ENCODE measurements around the gene POM121L2. TPM values are rescaled to one million over a fixed set of nuclear protein-coding genes. Genes with fewer than 3 reads are reported as not detected.

The POM121L2 gene
- total and polyA plus RNA-seq, 2 of the 13 experiments (the other 11 are each of a cell fraction or from before 2014, with no cell fraction given) = not detected

DNA sequence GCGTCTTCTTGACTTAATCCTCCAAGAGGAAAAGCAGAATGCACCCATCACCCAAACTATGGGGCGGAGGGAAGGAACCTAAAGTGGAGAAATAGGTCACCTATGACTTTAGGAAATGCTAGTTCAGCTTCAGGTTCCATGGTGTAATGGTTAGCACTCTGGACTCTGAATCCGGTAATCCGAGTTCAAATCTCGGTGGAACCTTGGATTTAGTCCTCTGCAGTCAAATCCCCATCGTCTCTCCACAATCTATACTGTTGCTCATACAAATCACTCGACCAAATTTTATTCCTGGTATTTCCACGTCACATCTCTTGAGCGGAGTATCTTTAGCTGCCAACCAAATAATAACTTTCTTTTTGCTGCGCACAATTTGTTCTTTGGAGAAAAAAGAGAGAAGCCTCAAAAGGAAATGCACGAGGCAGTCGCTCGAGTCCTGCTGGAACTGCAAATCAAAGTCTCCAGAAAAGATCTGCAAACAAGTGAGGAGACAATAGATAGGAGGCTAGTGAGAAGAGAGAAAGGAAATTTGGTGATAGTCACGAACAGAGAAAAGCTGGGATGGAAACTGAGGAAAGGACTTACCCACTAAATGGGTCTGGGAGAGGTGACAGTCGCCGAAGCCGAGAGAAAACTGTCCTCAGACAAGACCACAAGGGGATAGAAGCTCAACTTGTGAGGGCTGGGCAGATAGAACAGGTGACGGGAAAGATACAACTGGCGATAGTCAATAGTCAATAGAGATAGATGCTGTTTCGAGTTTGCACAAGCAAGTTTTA, 16.6 kb downstream of the POM121L2 start (continued):
- no peak for TF ChIP-seq ZFP82 (CRISPR knock-in tag; IDR thresholded peaks at IDR 0.05; ENCODE audit: borderline replicate concordance)
- TF ChIP-seq ZNF230 (CRISPR knock-in tag; IDR thresholded peaks at IDR 0.05) = peak; percentile 41; the same call in 1 of the 2 replicates
- TF ChIP-seq SRF (IDR thresholded peaks at IDR 0.05; ENCODE audit: low read depth, low read length) = no peak
- TF ChIP-seq, protein P1, sequence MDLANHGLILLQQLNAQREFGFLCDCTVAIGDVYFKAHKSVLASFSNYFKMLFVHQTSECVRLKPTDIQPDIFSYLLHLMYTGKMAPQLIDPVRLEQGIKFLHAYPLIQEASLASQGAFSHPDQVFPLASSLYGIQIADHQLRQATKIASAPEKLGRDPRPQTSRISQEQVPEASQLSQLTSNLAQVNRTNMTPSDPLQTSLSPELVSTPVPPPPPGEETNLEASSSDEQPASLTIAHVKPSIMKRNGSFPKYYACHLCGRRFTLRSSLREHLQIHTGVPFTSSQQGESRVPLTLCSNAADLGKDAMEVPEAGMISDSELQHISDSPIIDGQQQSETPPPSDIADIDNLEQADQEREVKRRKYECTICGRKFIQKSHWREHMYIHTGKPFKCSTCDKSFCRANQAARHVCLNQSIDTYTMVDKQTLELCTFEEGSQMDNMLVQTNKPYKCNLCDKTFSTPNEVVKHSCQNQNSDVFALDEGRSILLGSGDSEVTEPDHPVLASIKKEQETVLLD (CRISPR knock-in tag; IDR thresholded peaks at IDR 0.05; ENCODE audit: low read depth) = no peak
- 0 out of 2 replicates have a peak, but pooled peaks have one; percentile 44 for TF ChIP-seq ZSCAN9 (CRISPR knock-in tag; IDR thresholded peaks at IDR 0.05; ENCODE audit: borderline replicate concordance)
- TF ChIP-seq, protein P2, sequence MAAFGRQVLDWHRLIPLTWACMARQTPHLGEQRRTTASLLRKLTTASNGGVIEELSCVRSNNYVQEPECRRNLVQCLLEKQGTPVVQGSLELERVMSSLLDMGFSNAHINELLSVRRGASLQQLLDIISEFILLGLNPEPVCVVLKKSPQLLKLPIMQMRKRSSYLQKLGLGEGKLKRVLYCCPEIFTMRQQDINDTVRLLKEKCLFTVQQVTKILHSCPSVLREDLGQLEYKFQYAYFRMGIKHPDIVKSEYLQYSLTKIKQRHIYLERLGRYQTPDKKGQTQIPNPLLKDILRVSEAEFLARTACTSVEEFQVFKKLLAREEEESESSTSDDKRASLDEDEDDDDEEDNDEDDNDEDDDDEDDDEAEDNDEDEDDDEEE (CRISPR knock-in tag; IDR thresholded peaks at IDR 0.05) = no peak
- TF ChIP-seq DMAP1 (CRISPR knock-in tag; IDR thresholded peaks at IDR 0.05) = 0 out of 2 replicates have a peak, but pooled peaks have one; percentile 5
- no peak for TF ChIP-seq TARDBP (CRISPR knock-in tag; IDR thresholded peaks at IDR 0.05)
- no peak for TF ChIP-seq RARA (CRISPR knock-in tag; IDR thresholded peaks at IDR 0.05)
- no peak for TF ChIP-seq BCL6 (CRISPR knock-in tag; IDR thresholded peaks at IDR 0.05)
- TF ChIP-seq SOX6 (IDR thresholded peaks at IDR 0.05) = no peak
- TF ChIP-seq SOX6 (CRISPR knock-in tag; IDR thresholded peaks at IDR 0.05) = peak; percentile 54; the same call in 1 of the 2 replicates
- no peak for TF ChIP-seq ZNF17 (CRISPR knock-in tag; IDR thresholded peaks at IDR 0.05)
- TF ChIP-seq ZNF317 (CRISPR knock-in tag; IDR thresholded peaks at IDR 0.05) = peak; percentile 80
- TF ChIP-seq ZNF292 (CRISPR knock-in tag; IDR thresholded peaks at IDR 0.05; ENCODE audit: borderline replicate concordance, low read depth) = no peak
- no peak for TF ChIP-seq SRSF9 (IDR thresholded peaks at IDR 0.05; ENCODE audit: borderline replicate concordance, insufficient read depth, low read depth, low read length, poor library complexity, severe bottlenecking)
- no peak for TF ChIP-seq ZFYVE20 (CRISPR knock-in tag; IDR thresholded peaks at IDR 0.05; ENCODE audit: borderline replicate concordance, low read depth)
- no peak for TF ChIP-seq ZNF20 (CRISPR knock-in tag; IDR thresholded peaks at IDR 0.05)
- no peak for TF ChIP-seq ZBTB7A (CRISPR knock-in tag; IDR thresholded peaks at IDR 0.05)
- TF ChIP-seq, protein P3, sequence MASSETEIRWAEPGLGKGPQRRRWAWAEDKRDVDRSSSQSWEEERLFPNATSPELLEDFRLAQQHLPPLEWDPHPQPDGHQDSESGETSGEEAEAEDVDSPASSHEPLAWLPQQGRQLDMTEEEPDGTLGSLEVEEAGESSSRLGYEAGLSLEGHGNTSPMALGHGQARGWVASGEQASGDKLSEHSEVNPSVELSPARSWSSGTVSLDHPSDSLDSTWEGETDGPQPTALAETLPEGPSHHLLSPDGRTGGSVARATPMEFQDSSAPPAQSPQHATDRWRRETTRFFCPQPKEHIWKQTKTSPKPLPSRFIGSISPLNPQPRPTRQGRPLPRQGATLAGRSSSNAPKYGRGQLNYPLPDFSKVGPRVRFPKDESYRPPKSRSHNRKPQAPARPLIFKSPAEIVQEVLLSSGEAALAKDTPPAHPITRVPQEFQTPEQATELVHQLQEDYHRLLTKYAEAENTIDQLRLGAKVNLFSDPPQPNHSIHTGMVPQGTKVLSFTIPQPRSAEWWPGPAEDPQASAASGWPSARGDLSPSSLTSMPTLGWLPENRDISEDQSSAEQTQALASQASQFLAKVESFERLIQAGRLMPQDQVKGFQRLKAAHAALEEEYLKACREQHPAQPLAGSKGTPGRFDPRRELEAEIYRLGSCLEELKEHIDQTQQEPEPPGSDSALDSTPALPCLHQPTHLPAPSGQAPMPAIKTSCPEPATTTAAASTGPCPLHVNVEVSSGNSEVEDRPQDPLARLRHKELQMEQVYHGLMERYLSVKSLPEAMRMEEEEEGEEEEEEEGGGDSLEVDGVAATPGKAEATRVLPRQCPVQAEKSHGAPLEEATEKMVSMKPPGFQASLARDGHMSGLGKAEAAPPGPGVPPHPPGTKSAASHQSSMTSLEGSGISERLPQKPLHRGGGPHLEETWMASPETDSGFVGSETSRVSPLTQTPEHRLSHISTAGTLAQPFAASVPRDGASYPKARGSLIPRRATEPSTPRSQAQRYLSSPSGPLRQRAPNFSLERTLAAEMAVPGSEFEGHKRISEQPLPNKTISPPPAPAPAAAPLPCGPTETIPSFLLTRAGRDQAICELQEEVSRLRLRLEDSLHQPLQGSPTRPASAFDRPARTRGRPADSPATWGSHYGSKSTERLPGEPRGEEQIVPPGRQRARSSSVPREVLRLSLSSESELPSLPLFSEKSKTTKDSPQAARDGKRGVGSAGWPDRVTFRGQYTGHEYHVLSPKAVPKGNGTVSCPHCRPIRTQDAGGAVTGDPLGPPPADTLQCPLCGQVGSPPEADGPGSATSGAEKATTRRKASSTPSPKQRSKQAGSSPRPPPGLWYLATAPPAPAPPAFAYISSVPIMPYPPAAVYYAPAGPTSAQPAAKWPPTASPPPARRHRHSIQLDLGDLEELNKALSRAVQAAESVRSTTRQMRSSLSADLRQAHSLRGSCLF (CRISPR knock-in tag; IDR thresholded peaks at IDR 0.05; ENCODE audit: borderline replicate concordance) = no peak
- TF ChIP-seq ISL2 (CRISPR knock-in tag; IDR thresholded peaks at IDR 0.05) = 0 out of 2 replicates have a peak, but pooled peaks have one; percentile 26
- no peak for TF ChIP-seq KLF9 (CRISPR knock-in tag; IDR thresholded peaks at IDR 0.05; ENCODE audit: low read depth)

Data from HepG2 (cell line).